A673 (cell line): Measurements from ENCODE around the gene CELF3. TPM values are rescaled to one million over a fixed set of nuclear protein-coding genes. Genes with fewer than 3 reads are reported as not detected.

ENCODE experiments used
- BruUV-seq: library from RNA; stranded (reverse); fragments of 400-500 nt; replicated peaks from 2 replicates; lab custom pipeline; 2021; lab: Mats Ljungman, UMichigan
- CTCF ChIA-PET: fragments of 300-600 bp; sonication (Branson Sonifier 250); formaldehyde crosslinking; loops from one replicate; lab custom pipeline; 2022; ENCODE audit warnings: antibody characterized with exemption; lab: Charles Lee
- POLR2A ChIA-PET: fragments of 300-600 bp; sonication (Branson Sonifier 250); formaldehyde crosslinking; loops from one replicate; lab custom pipeline; 2022; ENCODE audit warnings: antibody characterized with exemption; ENCODE audit not compliant: low non-redundant PET; lab: Charles Lee
- DNase-seq: peaks from one replicate; pipeline ENCODE4 v3.0.0-alpha.2; 2015; ENCODE audit warnings: low spot score
- H3K27ac ChIP-seq: fragments of 200-600 bp; sonication (generic); 2 replicates; pipeline ENCODE4 v1.5.1; 2016; ENCODE audit warnings: mixed run types, low read depth, mild to moderate bottlenecking, mixed read lengths, antibody characterized with exemption, low read length; ENCODE audit not compliant: poor library complexity, severe bottlenecking
- H3K27me3 ChIP-seq: fragments of 200-600 bp; sonication (generic); replicated peaks from 2 replicates; pipeline ENCODE4 v1.6.1; 2017; ENCODE audit warnings: mixed run types, low read depth, mild to moderate bottlenecking, mixed read lengths, antibody characterized with exemption, low read length; ENCODE audit not compliant: insufficient read depth, poor library complexity
- H3K36me3 ChIP-seq: fragments of 200-600 bp; sonication (generic); 2 replicates; pipeline ENCODE4 v1.6.1; 2016; ENCODE audit warnings: mixed run types, mild to moderate bottlenecking, mixed read lengths, antibody characterized with exemption, low read length; ENCODE audit not compliant: insufficient read depth, poor library complexity, severe bottlenecking
- H3K4me1 ChIP-seq: fragments of 200-600 bp; sonication (generic); 2 replicates; pipeline ENCODE4 v1.6.1; 2017; ENCODE audit warnings: mixed run types, mild to moderate bottlenecking, mixed read lengths, antibody characterized with exemption, low read length; ENCODE audit not compliant: insufficient read depth, poor library complexity, severe bottlenecking
- H3K4me3 ChIP-seq: fragments of 200-600 bp; sonication (generic); 2 replicates; pipeline ENCODE4 v1.5.1; 2016; ENCODE audit warnings: low read depth, mixed run types, mild to moderate bottlenecking, mixed read lengths, low read length; ENCODE audit not compliant: poor library complexity, severe bottlenecking
- H3K9me3 ChIP-seq: fragments of 200-600 bp; sonication (generic); 2 replicates; pipeline ENCODE4 v1.6.1; 2016; ENCODE audit warnings: mixed run types, low read depth, mild to moderate bottlenecking, mixed read lengths, antibody characterized with exemption, low read length; ENCODE audit not compliant: poor library complexity, severe bottlenecking
- EZH2 ChIP-seq: fragments of 200-600 bp; sonication (generic); IDR thresholded peaks from 2 replicates; pipeline ENCODE4 v1.6.1; 2017; ENCODE audit warnings: borderline replicate concordance, low read depth, mild to moderate bottlenecking, mixed read lengths, antibody characterized with exemption, low read length; ENCODE audit not compliant: poor library complexity, severe bottlenecking
- intact Hi-C: fragments of 100-400 bp; cut with micrococcal nuclease; formaldehyde crosslinking; loops from one replicate; pipeline ENCODE4 v1.10.0; 2022; ENCODE audit not compliant: unreplicated experiment
- total RNA-seq: library from RNA; stranded (reverse); gene quantifications from 2 replicates; pipeline ENCODE4 v1.2.3, GENCODE V29; 2021
- TF ChIP-seq, protein P1 (sequence below): fragments of 300-800, 200-600 bp; sonication (generic); conservative IDR thresholded peaks from 2 replicates; pipeline ENCODE4 v1.5.1; 2017; ENCODE audit warnings: low read depth, mild to moderate bottlenecking, antibody characterized with exemption, low read length, moderate library complexity, mixed read lengths

Gene CELF3
- total RNA-seq, 1 experiment from 2014 or later: not detected

DNA sequence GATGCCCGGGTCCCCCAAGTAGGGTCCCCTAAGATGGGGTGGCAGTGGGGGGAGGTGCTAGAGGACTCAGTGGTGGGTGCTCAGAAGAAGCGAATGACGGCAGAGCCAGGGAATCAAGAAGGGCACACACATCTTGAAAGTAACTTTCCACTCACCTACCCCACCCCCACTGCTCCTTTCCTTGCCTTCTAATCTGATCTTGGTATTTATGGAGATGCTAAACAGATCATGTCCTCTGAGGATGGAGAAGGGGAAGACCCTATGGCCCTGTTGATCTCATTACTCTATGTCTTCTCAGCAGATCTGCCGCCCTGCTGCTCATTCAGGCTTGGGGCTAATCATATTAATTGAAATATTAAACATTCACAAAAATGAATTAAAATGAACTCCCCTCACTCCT is 2.1 kb upstream of the CELF3 start:
- Histone ChIP-seq H3K36me3 (no peaks in the 10 kb centered on the region), H3K9me3 (no peaks in the 10 kb centered on the region), H3K27me3 (peaks cover 81% of the 10 kb centered on the region), H3K4me3 (no peak overlapping the region), H3K4me1 (peaks cover 15% of the 10 kb centered on the region), H3K27ac (no peak overlapping the region)
- intact Hi-C loops: no loop called here
- POLR2A ChIA-PET: no interaction called here
- CTCF ChIA-PET: no interaction called here
- no peak for DNase-seq
- no peak for TF ChIP-seq EZH2
- TF ChIP-seq, protein P1, sequence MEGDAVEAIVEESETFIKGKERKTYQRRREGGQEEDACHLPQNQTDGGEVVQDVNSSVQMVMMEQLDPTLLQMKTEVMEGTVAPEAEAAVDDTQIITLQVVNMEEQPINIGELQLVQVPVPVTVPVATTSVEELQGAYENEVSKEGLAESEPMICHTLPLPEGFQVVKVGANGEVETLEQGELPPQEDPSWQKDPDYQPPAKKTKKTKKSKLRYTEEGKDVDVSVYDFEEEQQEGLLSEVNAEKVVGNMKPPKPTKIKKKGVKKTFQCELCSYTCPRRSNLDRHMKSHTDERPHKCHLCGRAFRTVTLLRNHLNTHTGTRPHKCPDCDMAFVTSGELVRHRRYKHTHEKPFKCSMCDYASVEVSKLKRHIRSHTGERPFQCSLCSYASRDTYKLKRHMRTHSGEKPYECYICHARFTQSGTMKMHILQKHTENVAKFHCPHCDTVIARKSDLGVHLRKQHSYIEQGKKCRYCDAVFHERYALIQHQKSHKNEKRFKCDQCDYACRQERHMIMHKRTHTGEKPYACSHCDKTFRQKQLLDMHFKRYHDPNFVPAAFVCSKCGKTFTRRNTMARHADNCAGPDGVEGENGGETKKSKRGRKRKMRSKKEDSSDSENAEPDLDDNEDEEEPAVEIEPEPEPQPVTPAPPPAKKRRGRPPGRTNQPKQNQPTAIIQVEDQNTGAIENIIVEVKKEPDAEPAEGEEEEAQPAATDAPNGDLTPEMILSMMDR: no peak
- BruUV-seq: no TSS peak

DNA sequence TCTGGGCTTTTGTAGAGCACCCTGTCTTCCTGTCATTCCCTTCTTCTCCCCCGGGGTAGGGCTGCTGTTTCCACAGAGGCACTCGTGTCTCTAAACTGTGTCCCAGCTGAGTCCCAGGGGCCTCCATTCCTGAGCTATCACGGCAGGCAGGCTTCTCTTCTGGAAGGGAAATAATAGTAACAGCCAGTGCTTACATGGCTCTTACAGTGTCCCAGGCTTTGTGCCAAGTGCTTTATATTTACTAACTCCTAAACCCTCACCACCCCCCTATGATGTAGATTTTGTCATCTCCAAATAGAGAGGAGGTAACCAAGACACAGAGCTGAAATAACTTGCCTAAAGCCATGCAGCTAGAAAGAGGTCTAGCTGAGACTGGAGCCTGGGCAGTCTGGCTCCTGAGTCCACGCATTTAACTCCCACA is 1.4 kb upstream of the CELF3 start:
- Histone ChIP-seq H3K4me3 (no peak overlapping the region), H3K27me3 (peaks cover 78% of the 10 kb centered on the region), H3K4me1 (peaks cover 15% of the 10 kb centered on the region), H3K36me3 (no peaks in the 10 kb centered on the region), H3K9me3 (no peaks in the 10 kb centered on the region), H3K27ac (no peak overlapping the region)
- no TSS peak for BruUV-seq
- CTCF ChIA-PET: no interaction called here
- no peak for DNase-seq
- POLR2A ChIA-PET: no interaction called here
- no peak for TF ChIP-seq EZH2
- TF ChIP-seq, protein P1: no peak
- intact Hi-C loops: no loop called here

DNA sequence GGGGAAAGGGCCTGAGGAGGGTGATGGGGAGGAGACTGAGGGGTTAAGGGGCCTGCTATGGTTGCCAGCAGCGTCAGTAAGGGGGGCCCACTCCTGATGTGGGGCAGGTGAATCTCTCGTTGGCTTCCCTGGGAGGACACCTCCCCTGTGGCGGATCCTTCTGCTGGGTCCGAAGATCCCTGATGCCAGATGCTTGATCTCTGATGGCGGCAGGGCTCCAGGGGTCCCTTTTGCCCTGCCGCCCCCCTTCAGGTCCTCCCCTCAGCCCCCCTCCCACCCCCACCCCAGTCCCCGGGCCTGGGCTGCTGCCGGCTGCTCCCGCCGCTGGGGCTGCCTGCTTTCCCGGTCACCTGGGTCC is 219 bp downstream of the CELF3 start:
- intact Hi-C loops: no loop called here
- DNase-seq: no peak
- CTCF ChIA-PET: no interaction called here
- POLR2A ChIA-PET: no interaction called here
- H3K9me3 ChIP-seq: no peaks in the 10 kb centered on the region
- peaks cover 8% of the 10 kb centered on the region for H3K4me1 ChIP-seq
- peaks cover 65% of the 10 kb centered on the region for H3K27me3 ChIP-seq
- no TSS peak for BruUV-seq
- TF ChIP-seq, protein P1: no peak
- no peak for TF ChIP-seq EZH2
- no peaks in the 10 kb centered on the region for H3K36me3 ChIP-seq
- H3K27ac ChIP-seq: no peak overlapping the region
- H3K4me3 ChIP-seq: no peak overlapping the region
